CD8-positive, alpha-beta memory T cell (primary cell): ENCODE data around the gene MAGI1. TPM values are rescaled to one million over a fixed set of nuclear protein-coding genes. Genes with fewer than 3 reads are reported as not detected.

Experiments
- CTCF ChIA-PET: fragments of 350-600 bp; sonication (Branson Sonifier 250); formaldehyde crosslinking; loops from one replicate; lab custom pipeline; 2021; ENCODE audit warnings: antibody characterized with exemption; lab: Charles Lee
- POLR2A ChIA-PET: fragments of 350-600 bp; sonication (Branson Sonifier 250); formaldehyde crosslinking; loops from one replicate; lab custom pipeline; 2021; ENCODE audit warnings: antibody characterized with exemption; lab: Charles Lee
- DNase-seq, 5 donors: peaks; one replicate each; pipeline versions ENCODE4 v3.0.0 to v3.0.0-alpha.2; 2020 to 2022; ENCODE audit warnings: mixed read lengths in 1 of 5
- H3K27ac ChIP-seq: one replicate; pipeline ENCODE4 v1.7.0; 2013; ENCODE audit warnings: low read depth, mild to moderate bottlenecking, low read length, moderate library complexity
- H3K27me3 ChIP-seq: 2 replicates; pipeline ENCODE4 v1.7.0; 2013; ENCODE audit warnings: low read length, mild to moderate bottlenecking; ENCODE audit not compliant: insufficient read depth, poor library complexity, severe bottlenecking
- H3K36me3 ChIP-seq: 2 replicates; pipeline ENCODE4 v1.7.0; 2013; ENCODE audit warnings: mild to moderate bottlenecking, low read length, moderate library complexity; ENCODE audit not compliant: insufficient read depth
- H3K4me1 ChIP-seq: 2 replicates; pipeline ENCODE4 v1.7.0; 2013; ENCODE audit warnings: mild to moderate bottlenecking, low read length, moderate library complexity; ENCODE audit not compliant: insufficient read depth
- H3K4me3 ChIP-seq: 2 replicates; pipeline ENCODE4 v1.7.0; 2013; ENCODE audit warnings: mild to moderate bottlenecking, low read length
- H3K9me3 ChIP-seq: 2 replicates; pipeline ENCODE4 v1.7.0; 2013; ENCODE audit warnings: mild to moderate bottlenecking, low read length
- H3K27ac Mint-ChIP-seq, 8 donors: one replicate each; pipeline ENCODE4 v1.8.0; 2020 to 2021; ENCODE audit warnings: mixed read lengths in 8 of 8, mild to moderate bottlenecking in 6 of 8, inconsistent platforms in 3 of 8, moderate library complexity in 3 of 8
- H3K27me3 Mint-ChIP-seq, 2 donors: one replicate each; pipeline ENCODE4 v1.8.0; 2020 to 2021; ENCODE audit warnings: mixed read lengths in 2 of 2, mild to moderate bottlenecking in 1 of 2, moderate library complexity in 1 of 2
- H3K36me3 Mint-ChIP-seq, 3 donors: one replicate each; pipeline ENCODE4 v1.8.0; 2020 to 2021; ENCODE audit warnings: mixed read lengths in 3 of 3, inconsistent platforms in 1 of 3, mild to moderate bottlenecking in 1 of 3
- H3K4me1 Mint-ChIP-seq, 3 donors: one replicate each; pipeline ENCODE4 v1.8.0; 2020 to 2021; ENCODE audit warnings: mixed read lengths in 3 of 3, inconsistent platforms in 1 of 3, mild to moderate bottlenecking in 1 of 3
- H3K4me3 Mint-ChIP-seq, 7 donors: one replicate each; pipeline ENCODE4 v1.8.0; 2020 to 2021; ENCODE audit warnings: mixed read lengths in 7 of 7, mild to moderate bottlenecking in 6 of 7, moderate library complexity in 4 of 7, inconsistent platforms in 2 of 7
- H3K9me3 Mint-ChIP-seq, 5 donors: one replicate each; pipeline ENCODE4 v1.8.0; 2020 to 2022; ENCODE audit warnings: mixed read lengths in 5 of 5, mild to moderate bottlenecking in 3 of 5, moderate library complexity in 2 of 5, inconsistent platforms in 1 of 5
- polyA plus RNA-seq: library from polyadenylated mRNA; unstranded; fragments of 300-500 nt; fragmentation: Illumina TruSeq; gene quantifications from one replicate; pipeline ENCODE4 v1.2.3, GENCODE V29; 2021
- total RNA-seq, 2 experiments: library from RNA; stranded (reverse); gene quantifications; one replicate each; pipeline ENCODE4 v1.2.3, GENCODE V29; 2021

Gene MAGI1
- total and polyA plus RNA-seq, 3 experiments from 2014 or later: 0.15 to 0.42 TPM; not detected in 1

DNA sequence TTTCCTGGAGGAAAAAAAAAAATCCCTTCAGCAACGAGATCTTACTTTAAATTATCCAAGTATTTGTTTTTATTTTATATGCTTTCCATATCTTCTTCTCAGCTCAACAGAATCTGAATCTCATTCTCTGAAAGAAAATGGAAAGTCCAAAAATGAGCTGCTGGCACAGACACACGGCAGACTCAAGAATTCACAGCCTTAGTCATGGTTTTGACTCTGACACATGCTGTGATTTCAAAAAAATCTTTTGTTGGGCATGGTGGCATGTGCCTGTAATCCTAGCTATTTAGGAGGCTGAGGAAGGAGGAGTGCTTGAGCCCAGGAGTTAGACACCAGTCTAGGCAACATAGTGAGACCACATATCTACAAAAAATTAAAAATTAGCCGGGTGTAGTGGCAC, 565.0 kb downstream of the MAGI1 start:
- H3K9me3 ChIP-seq: no peaks in the 10 kb centered on the region
- H3K4me3 ChIP-seq: no peak overlapping the region
- CTCF ChIA-PET: no interaction called here
- H3K4me1 Mint-ChIP-seq: no peaks in the 10 kb centered on the region
- no peaks in the 10 kb centered on the region for H3K36me3 Mint-ChIP-seq
- H3K27ac ChIP-seq: no peak overlapping the region
- H3K9me3 Mint-ChIP-seq: peaks cover 0 to 11% (median 4%) of the 10 kb centered on the region in 5 donors
- no peaks in the 10 kb centered on the region for H3K27me3 Mint-ChIP-seq
- no peaks in the 10 kb centered on the region for H3K36me3 ChIP-seq
- no peak for DNase-seq
- H3K4me1 ChIP-seq: no peaks in the 10 kb centered on the region
- no peak overlapping the region for H3K4me3 Mint-ChIP-seq
- POLR2A ChIA-PET: no interaction called here
- H3K27ac Mint-ChIP-seq: no peak overlapping the region
- no peaks in the 10 kb centered on the region for H3K27me3 ChIP-seq

DNA sequence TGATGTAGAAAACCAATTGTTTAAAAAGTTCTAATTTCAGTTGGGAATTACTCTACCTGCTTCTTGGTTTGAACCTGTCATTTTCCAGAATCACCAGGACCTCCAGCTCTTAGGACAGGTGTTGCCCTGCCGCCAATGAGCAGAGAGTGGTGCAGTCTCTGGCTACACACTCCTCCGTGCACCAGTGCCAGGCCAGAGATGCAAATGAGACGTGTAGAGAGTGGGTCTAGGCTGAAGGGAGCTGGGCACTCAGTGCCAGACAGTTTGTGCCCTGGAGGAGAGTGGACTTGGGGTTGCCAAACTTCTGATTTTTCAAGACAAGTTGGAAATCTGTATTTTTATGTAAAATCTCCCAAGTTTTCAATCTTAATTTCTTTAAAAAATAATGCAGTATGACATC, 566.2 kb downstream of the MAGI1 start:
- Histone ChIP-seq H3K36me3 (no peaks in the 10 kb centered on the region), H3K4me3 (no peak overlapping the region), H3K4me1 (no peaks in the 10 kb centered on the region), H3K27ac (no peak overlapping the region), H3K9me3 (no peaks in the 10 kb centered on the region), H3K27me3 (no peaks in the 10 kb centered on the region)
- Mint-ChIP-seq H3K27ac (no peak overlapping the region), H3K36me3 (no peaks in the 10 kb centered on the region), H3K27me3 (no peaks in the 10 kb centered on the region), H3K4me1 (no peaks in the 10 kb centered on the region), H3K9me3 (peaks cover 0 to 14% (median 5%) of the 10 kb centered on the region in 5 donors), H3K4me3 (no peak overlapping the region)
- ChIA-PET POLR2A (no interaction called here), CTCF (no interaction called here)
- no peak for DNase-seq

DNA sequence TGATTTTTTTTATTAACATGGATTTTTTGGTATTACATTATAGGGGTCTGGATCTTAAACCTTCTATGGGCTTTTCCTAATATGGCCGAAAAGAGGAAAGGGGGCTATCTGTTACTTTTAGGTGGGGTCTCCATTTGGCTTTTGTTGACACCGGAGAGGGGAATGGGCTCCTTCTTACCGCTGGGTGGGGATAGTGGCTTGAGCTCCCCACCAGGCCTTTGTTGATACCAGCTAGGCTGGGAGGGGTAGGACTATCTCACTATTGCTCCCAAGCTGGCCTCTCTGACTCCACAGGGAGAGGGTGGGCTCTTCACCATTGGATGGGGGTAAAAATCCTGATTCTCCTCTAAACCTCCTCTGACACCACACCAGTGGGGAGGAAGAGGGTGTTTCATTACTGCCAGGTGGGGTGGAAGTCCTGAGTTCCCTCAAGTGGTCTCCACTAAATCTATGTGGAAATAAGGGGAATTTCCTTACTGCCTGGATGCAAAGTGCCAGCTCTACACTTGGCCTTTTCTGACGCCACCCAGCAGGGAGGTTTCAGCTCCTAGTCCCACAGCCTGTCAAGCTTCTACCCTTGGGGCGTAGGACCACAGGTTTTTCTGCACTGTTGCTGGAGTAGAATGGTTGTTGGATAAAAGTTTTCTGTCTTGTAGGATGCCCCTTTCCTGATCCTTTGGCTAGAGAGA, 572.3 kb downstream of the MAGI1 start:
- Histone ChIP-seq H3K4me3 (no peak overlapping the region), H3K9me3 (no peaks in the 10 kb centered on the region), H3K4me1 (no peaks in the 10 kb centered on the region), H3K36me3 (no peaks in the 10 kb centered on the region), H3K27me3 (no peaks in the 10 kb centered on the region), H3K27ac (no peak overlapping the region)
- H3K27me3 Mint-ChIP-seq: no peaks in the 10 kb centered on the region
- H3K4me3 Mint-ChIP-seq: no peak overlapping the region
- no peaks in the 10 kb centered on the region for H3K4me1 Mint-ChIP-seq
- H3K36me3 Mint-ChIP-seq: no peaks in the 10 kb centered on the region
- H3K9me3 Mint-ChIP-seq: peaks cover 6 to 27% (median 10%) of the 10 kb centered on the region in 5 donors
- no peak for DNase-seq
- CTCF ChIA-PET: no interaction called here
- no peak overlapping the region for H3K27ac Mint-ChIP-seq
- POLR2A ChIA-PET: no interaction called here

DNA sequence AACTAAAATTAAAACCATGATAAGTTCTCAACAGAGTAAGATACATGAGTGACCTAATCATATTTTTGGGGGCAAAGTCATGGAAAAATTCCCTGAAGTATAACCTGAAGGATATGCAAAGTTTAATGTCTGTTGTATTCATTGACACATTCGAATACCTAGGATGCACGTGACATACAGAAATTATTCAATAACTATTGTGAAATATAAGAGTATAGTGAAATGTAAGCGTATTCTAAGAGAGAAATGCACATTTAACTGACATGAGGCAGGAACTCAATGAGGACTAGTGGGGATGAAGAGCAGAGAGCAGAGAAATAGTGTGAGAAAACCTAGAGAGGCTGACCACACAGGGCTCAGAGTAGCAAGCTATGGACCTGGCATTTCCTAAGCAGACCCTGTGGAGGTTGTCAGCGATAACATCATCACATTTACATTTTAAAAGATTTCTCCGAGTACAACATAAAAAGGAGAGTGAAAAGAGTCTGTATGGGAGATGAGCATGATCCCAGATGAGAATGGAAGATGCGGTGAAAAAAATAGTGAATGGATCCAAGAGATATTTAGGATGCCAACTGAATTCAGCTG, 588.8 kb downstream of the MAGI1 start:
- no peaks in the 10 kb centered on the region for H3K36me3 Mint-ChIP-seq
- H3K27me3 Mint-ChIP-seq: no peaks in the 10 kb centered on the region
- CTCF ChIA-PET: no interaction called here

DNA sequence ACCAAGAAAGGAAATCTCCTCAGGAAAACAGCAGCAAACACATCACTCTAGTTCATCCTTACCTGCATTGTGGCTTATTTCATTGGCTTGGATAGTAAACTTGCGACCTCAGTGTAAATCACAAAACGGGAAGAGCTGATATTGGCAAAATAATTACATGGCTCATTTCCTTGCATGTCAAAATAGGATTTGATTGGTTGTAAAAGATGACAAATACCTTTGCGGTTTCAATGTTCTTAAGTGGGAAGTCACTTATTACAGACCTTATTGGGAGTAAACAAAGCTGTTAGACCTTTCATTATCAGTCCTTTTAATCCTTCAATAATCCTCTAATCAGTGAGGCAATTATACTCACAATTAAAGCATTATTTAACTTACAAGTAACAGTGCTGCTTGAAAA, 590.6 kb downstream of the MAGI1 start:
- Mint-ChIP-seq H3K4me1 (no peaks in the 10 kb centered on the region), H3K27ac (no peak overlapping the region)

More for the DNA sequence above, 588.8 kb downstream of the MAGI1 start:
- POLR2A ChIA-PET: no interaction called here
- Histone ChIP-seq H3K27ac (no peak overlapping the region), H3K9me3 (no peaks in the 10 kb centered on the region), H3K4me3 (no peak overlapping the region), H3K4me1 (no peaks in the 10 kb centered on the region), H3K36me3 (no peaks in the 10 kb centered on the region), H3K27me3 (no peaks in the 10 kb centered on the region)
- Mint-ChIP-seq H3K4me1 (no peaks in the 10 kb centered on the region), H3K27ac (no peak overlapping the region), H3K9me3 (peaks cover 0 to 8% (median 2%) of the 10 kb centered on the region in 5 donors), H3K4me3 (no peak overlapping the region)
- DNase-seq: no peak

DNA sequence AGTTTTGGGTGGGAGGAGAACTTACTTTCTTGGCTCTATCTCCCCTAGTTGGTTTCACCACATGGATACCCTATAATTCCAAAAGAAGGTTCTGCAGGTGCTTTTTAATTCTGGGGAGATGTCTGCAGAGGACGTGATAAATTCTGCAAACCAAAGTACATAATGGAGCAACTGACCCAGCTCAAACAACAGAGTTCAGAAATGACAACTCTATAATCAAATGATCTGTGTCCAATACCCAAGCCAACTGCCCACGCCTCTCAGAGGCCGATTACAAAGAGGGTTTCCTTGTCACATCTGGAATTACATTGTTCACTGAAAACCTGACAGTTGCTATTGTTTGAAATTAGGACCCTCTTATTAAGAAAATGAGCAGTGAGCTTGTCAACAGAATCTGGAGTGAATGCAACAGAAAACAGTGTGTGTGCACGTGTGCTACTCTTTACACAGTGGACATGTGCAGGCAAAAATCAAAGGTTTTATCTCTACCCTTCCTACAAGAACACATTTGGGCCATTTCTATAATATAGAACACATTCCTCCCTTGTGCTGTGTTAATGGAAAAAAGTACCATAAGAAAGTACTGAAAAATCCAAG, 593.0 kb downstream of the MAGI1 start:
- Mint-ChIP-seq H3K9me3 (peaks cover 0 to 8% (median 1%) of the 10 kb centered on the region in 5 donors), H3K4me3 (no peak overlapping the region), H3K36me3 (no peaks in the 10 kb centered on the region), H3K27me3 (no peaks in the 10 kb centered on the region), H3K4me1 (no peaks in the 10 kb centered on the region), H3K27ac (no peak overlapping the region)
- ChIA-PET CTCF (no interaction called here), POLR2A (no interaction called here)
- H3K4me1 ChIP-seq: no peaks in the 10 kb centered on the region
- no peak overlapping the region for H3K4me3 ChIP-seq
- DNase-seq: no peak
- no peaks in the 10 kb centered on the region for H3K36me3 ChIP-seq
- no peaks in the 10 kb centered on the region for H3K9me3 ChIP-seq
- H3K27ac ChIP-seq: no peak overlapping the region
- no peaks in the 10 kb centered on the region for H3K27me3 ChIP-seq

More for the DNA sequence above, 590.6 kb downstream of the MAGI1 start:
- Histone ChIP-seq H3K27ac (no peak overlapping the region), H3K36me3 (no peaks in the 10 kb centered on the region), H3K9me3 (no peaks in the 10 kb centered on the region), H3K4me3 (no peak overlapping the region), H3K4me1 (no peaks in the 10 kb centered on the region), H3K27me3 (no peaks in the 10 kb centered on the region)
- ChIA-PET POLR2A (no interaction called here), CTCF (no interaction called here)
- H3K27me3 Mint-ChIP-seq: no peaks in the 10 kb centered on the region
- DNase-seq: no peak
- H3K36me3 Mint-ChIP-seq: no peaks in the 10 kb centered on the region
- no peak overlapping the region for H3K4me3 Mint-ChIP-seq
- H3K9me3 Mint-ChIP-seq: peaks cover 0 to 8% (median 1%) of the 10 kb centered on the region in 5 donors

DNA sequence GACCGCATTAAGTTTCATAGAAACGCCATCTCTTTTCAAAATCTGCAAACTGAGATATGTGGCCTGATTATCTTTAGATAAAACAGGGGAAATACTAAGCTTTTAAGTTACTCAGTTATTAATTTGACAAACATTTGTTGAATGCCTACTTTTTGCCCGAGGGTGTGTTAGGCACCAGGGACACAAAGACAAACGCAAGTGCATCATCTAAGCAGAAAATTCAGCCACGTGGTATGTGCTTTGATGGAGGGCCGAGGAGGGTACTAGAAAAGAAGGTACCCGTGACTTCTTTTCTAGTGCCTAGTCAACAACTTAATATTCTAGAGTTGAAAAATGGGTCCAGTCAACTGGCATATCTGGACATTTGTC, 594.3 kb downstream of the MAGI1 start:
- no peak overlapping the region for H3K4me3 ChIP-seq
- H3K27ac ChIP-seq: no peak overlapping the region
- no peaks in the 10 kb centered on the region for H3K27me3 ChIP-seq
- H3K4me1 ChIP-seq: no peaks in the 10 kb centered on the region
- ChIA-PET POLR2A (no interaction called here), CTCF (no interaction called here)
- Mint-ChIP-seq H3K4me3 (no peak overlapping the region), H3K9me3 (peaks cover 0 to 8% (median 1%) of the 10 kb centered on the region in 5 donors), H3K4me1 (no peaks in the 10 kb centered on the region), H3K36me3 (no peaks in the 10 kb centered on the region), H3K27me3 (no peaks in the 10 kb centered on the region), H3K27ac (no peak overlapping the region)
- no peaks in the 10 kb centered on the region for H3K36me3 ChIP-seq
- DNase-seq: no peak
- H3K9me3 ChIP-seq: no peaks in the 10 kb centered on the region

DNA sequence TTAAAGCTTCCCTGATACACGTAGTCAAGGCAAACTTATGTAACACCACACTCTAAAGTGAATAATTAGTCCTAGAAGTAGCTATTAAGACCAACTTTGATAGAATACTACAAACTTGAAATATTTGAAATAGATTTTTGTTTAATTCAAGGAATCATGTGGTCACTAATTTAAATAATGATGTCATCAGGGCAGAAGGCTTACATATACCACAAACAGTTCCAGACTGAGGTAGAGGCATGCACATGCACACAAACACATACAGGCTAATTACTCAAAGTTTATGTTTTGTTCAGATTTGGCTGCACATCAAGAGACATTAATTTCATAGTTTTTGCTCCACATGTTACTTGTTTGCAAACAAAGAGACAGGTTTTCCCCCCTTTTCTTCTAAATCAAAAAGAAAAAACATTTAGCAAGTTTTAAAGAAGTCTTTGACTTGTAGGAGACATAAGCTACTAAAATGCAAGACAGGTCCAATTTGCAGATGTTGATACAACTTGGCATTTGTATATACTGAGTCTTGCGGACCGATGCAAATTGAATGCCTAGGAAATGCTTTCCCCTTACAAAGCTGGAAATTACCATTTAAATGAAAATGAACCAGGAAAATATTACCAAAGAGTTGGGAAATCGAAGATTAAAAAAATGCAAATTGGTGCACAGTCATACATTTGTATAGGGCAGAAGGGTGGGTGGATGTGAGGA, 594.8 kb downstream of the MAGI1 start:
- H3K27me3 ChIP-seq: no peaks in the 10 kb centered on the region
- DNase-seq: no peak
- no peak overlapping the region for H3K4me3 Mint-ChIP-seq
- no peak overlapping the region for H3K27ac ChIP-seq
- H3K36me3 ChIP-seq: no peaks in the 10 kb centered on the region
- H3K4me1 Mint-ChIP-seq: no peaks in the 10 kb centered on the region
- H3K4me1 ChIP-seq: no peaks in the 10 kb centered on the region
- no peaks in the 10 kb centered on the region for H3K9me3 ChIP-seq
- H3K27me3 Mint-ChIP-seq: no peaks in the 10 kb centered on the region
- no peak overlapping the region for H3K27ac Mint-ChIP-seq
- ChIA-PET CTCF (no interaction called here), POLR2A (no interaction called here)
- H3K4me3 ChIP-seq: no peak overlapping the region
- H3K36me3 Mint-ChIP-seq: no peaks in the 10 kb centered on the region
- H3K9me3 Mint-ChIP-seq: peaks cover 0 to 8% (median 1%) of the 10 kb centered on the region in 5 donors
